Testis (tissue), 3 donors: ENCODE data around the gene ACSBG1. TPM values are rescaled to one million over a fixed set of nuclear protein-coding genes. Genes with fewer than 3 reads are reported as not detected.

Experiments used
- DNase-seq: peaks from one replicate; pipeline ENCODE4 v3.0.0-alpha.2; 2019
- H3K27ac ChIP-seq, 2 donors: fragments of 200-600 bp; sonication (generic); one replicate each; pipeline ENCODE4 v1.5.1; 2019
- H3K27me3 ChIP-seq: fragments of 200-600 bp; sonication (generic); one replicate; pipeline ENCODE4 v1.5.1; 2019
- H3K36me3 ChIP-seq: fragments of 200-600 bp; sonication (generic); one replicate; pipeline ENCODE4 v1.5.1; 2017; ENCODE audit warnings: low read depth; ENCODE audit errors: missing control alignments
- H3K4me1 ChIP-seq: fragments of 200-600 bp; sonication (generic); one replicate; pipeline ENCODE4 v1.5.1; 2019
- H3K4me3 ChIP-seq, 2 donors: fragments of 200-600 bp; sonication (generic); one replicate each; pipeline ENCODE4 v1.5.1; 2017 to 2019
- H3K9me3 ChIP-seq: fragments of 200-600 bp; sonication (generic); one replicate; pipeline ENCODE4 v1.5.1; 2017
- POLR2A ChIP-seq: fragments of 450-650 bp; IDR thresholded peaks from one replicate; pipeline ENCODE4 v1.6.1; 2017; ENCODE audit warnings: antibody characterized with exemption, mild to moderate bottlenecking, moderate library complexity
- WGBS, 2 donors: methylation state at CpG; one replicate each; pipeline ENCODE4 v1.1.5; 2018; 5-methylcytosine and 5-hydroxymethylcytosine counted together
- intact Hi-C: fragments of 100-400 bp; cut with DNase I; formaldehyde crosslinking; loops from one replicate; pipeline ENCODE4 v1.15.1; 2023; ENCODE audit warnings: low total_unique reads
- polyA plus RNA-seq: library from polyadenylated mRNA; stranded (reverse); fragments of 350-450 nt; fragmentation: Illumina TruSeq; extraction: RNeasy Lipid Tissue Mini Kit (QIAGEN cat#74804); gene quantifications from one replicate; pipeline ENCODE4 v1.2.3, GENCODE V29; 2014; ENCODE audit warnings: low read depth, low replicate concordance; ENCODE audit not compliant: insufficient read depth
- total RNA-seq, 2 donors: library from RNA; depleted of rRNA; stranded (reverse); fragments of >200 nt; gene quantifications; one replicate each; pipeline ENCODE4 v1.2.3, GENCODE V29; 2016
- TF ChIP-seq, protein P1 (sequence below), 3 experiments: fragments of 450-650 bp in 2 of 3; fragments of 200-600 bp in 1 of 3; sonication (generic) in 1 of 3; IDR thresholded peaks; one replicate each; pipeline ENCODE4 v1.5.1; 2016 to 2019; ENCODE audit warnings: antibody characterized with exemption in 3 of 3, mild to moderate bottlenecking in 2 of 3, moderate library complexity in 1 of 3

The ACSBG1 gene
- total and polyA plus RNA-seq, 3 donors from 2014 or later: 12.2 to 25.2 (median 14.8) TPM

- no peaks in the 10 kb centered on the region for H3K36me3 ChIP-seq
Observed at GRCh38 chr15:78175330-78175729, 59.0 kb downstream of the ACSBG1 start.

GRCh38 chr15:78174401-78174800 lies 60.0 kb downstream of the ACSBG1 start:
- Histone ChIP-seq H3K4me1 (peaks cover 2% of the 10 kb centered on the region), H3K9me3 (no peaks in the 10 kb centered on the region), H3K4me3 (no peak overlapping the region), H3K27me3 (no peaks in the 10 kb centered on the region), H3K36me3 (no peaks in the 10 kb centered on the region), H3K27ac (no peak overlapping the region)
- TF ChIP-seq POLR2A: no peak
- TF ChIP-seq, protein P1, sequence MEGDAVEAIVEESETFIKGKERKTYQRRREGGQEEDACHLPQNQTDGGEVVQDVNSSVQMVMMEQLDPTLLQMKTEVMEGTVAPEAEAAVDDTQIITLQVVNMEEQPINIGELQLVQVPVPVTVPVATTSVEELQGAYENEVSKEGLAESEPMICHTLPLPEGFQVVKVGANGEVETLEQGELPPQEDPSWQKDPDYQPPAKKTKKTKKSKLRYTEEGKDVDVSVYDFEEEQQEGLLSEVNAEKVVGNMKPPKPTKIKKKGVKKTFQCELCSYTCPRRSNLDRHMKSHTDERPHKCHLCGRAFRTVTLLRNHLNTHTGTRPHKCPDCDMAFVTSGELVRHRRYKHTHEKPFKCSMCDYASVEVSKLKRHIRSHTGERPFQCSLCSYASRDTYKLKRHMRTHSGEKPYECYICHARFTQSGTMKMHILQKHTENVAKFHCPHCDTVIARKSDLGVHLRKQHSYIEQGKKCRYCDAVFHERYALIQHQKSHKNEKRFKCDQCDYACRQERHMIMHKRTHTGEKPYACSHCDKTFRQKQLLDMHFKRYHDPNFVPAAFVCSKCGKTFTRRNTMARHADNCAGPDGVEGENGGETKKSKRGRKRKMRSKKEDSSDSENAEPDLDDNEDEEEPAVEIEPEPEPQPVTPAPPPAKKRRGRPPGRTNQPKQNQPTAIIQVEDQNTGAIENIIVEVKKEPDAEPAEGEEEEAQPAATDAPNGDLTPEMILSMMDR (IDR thresholded peaks at IDR 0.05): no peak
- WGBS, 2 donors: 87 to 91% methylated on average over 6 to 9 of the region's 9 CpGs
- no peak for DNase-seq
- intact Hi-C loops: no loop called here

More at GRCh38 chr15:78175330-78175729, 59.0 kb downstream of the ACSBG1 start:
- Histone ChIP-seq H3K4me1 (peaks cover 2% of the 10 kb centered on the region), H3K27me3 (no peaks in the 10 kb centered on the region), H3K4me3 (no peak overlapping the region), H3K9me3 (no peaks in the 10 kb centered on the region), H3K27ac (no peak overlapping the region)
- intact Hi-C loops: no loop called here
- 17 to 77% methylated on average over 2 of the region's 2 CpGs for WGBS, 2 donors
- TF ChIP-seq, protein P1 (IDR thresholded peaks at IDR 0.05): no peak
- DNase-seq: no peak

- Histone ChIP-seq H3K4me3 (no peak overlapping the region), H3K9me3 (no peaks in the 10 kb centered on the region), H3K36me3 (no peaks in the 10 kb centered on the region), H3K27me3 (no peaks in the 10 kb centered on the region), H3K27ac (peak overlapping the region; percentile 4 to 40), H3K4me1 (peaks cover 2% of the 10 kb centered on the region)
- intact Hi-C loops: no loop called here
- TF ChIP-seq, protein P1 (IDR thresholded peaks at IDR 0.05): no peak
- TF ChIP-seq POLR2A: no peak
- DNase-seq: no peak
- WGBS, 2 donors: 90 to 94% methylated on average over 9 of the region's 9 CpGs
Observed at GRCh38 chr15:78171864-78172472, 62.4 kb downstream of the ACSBG1 start.

DNA sequence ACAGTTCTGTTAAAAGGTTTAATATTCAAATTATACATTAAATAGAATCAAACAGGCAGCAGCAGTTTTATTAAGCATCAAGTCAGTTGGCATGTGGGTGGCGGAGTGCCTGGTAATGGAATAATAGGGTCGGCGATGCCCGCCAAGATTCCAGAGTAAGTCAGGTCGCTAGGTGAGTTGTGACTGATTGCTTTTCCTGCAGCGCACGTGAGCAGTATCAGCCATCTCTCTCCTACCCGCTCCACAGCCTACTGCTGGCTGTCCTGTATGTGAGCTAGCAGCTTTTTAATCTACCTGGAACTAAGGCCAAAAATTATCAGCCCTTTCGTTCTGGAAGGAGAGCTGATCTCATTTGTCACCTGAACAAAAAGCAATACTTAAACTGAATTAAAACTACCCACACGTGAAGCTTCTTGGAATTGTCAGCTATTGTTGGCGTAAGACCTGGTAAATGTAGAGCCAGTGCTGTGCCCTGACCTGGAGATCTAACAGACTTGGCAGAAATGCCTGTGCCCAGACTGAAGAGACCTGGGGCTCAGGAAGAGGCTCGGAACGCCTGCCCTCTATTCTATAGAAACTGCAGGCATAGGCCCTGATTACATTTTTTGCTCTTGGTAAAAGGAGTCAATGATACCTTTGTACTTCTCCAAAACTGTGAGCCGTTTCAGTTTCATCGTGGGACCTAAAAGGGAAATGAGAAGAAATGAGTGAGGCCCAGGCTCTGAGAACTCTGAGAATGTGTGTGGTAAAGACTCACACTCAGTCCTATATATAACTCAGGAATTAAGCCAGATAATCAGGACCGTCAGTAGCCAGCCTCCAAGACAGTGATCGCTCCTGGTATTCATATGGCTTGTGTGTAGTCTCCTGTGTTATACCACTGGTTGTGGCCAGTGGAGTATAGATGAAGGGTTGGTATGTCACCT lies 63.3 kb downstream of the ACSBG1 start:
- H3K27ac ChIP-seq: peak overlapping the region in 1 of 2 donors; percentile 15
- TF ChIP-seq, protein P1 (IDR thresholded peaks at IDR 0.05): no peak
- no peak for TF ChIP-seq POLR2A
- no peaks in the 10 kb centered on the region for H3K36me3 ChIP-seq
- no peak for DNase-seq
- no peaks in the 10 kb centered on the region for H3K9me3 ChIP-seq
- no peaks in the 10 kb centered on the region for H3K27me3 ChIP-seq
- 86 to 87% methylated on average over 17 of the region's 17 CpGs for WGBS, 2 donors
- intact Hi-C loops: no loop called here
- H3K4me1 ChIP-seq: peaks cover 2% of the 10 kb centered on the region
- no peak overlapping the region for H3K4me3 ChIP-seq
